Neural cell (in vitro differentiated cells): Measurements from ENCODE around the gene BBS1.

Source experiments
- EP300 ChIP-seq: fragments of 450-650 bp; conservative IDR thresholded peaks from 2 replicates; pipeline ENCODE4 v1.6.1; 2014; ENCODE audit warnings: antibody characterized with exemption, mild to moderate bottlenecking, moderate library complexity; ENCODE audit not compliant: poor library complexity, severe bottlenecking
- EZH2 ChIP-seq: fragments of 200-600, 300-800 bp; shearing (Covaris generic), sonication (generic); IDR thresholded peaks from 2 replicates; pipeline ENCODE4 v1.6.1; 2014; ENCODE audit warnings: antibody characterized with exemption, low read length, borderline replicate concordance, mild to moderate bottlenecking; ENCODE audit not compliant: insufficient read depth, poor library complexity, severe bottlenecking
- MXI1 ChIP-seq: fragments of 450-650 bp; conservative IDR thresholded peaks from 2 replicates; pipeline ENCODE4 v1.6.1; 2014; ENCODE audit warnings: antibody characterized with exemption, mild to moderate bottlenecking; ENCODE audit not compliant: poor library complexity, severe bottlenecking
- POLR2AphosphoS5 ChIP-seq: IDR thresholded peaks from 2 replicates; pipeline ENCODE4 v1.6.1; 2012
- RAD21 ChIP-seq: fragments of 450-650 bp; conservative IDR thresholded peaks from 2 replicates; pipeline ENCODE4 v1.6.1; 2014; ENCODE audit warnings: antibody characterized with exemption, mild to moderate bottlenecking, moderate library complexity
- SMC3 ChIP-seq: fragments of 450-650 bp; conservative IDR thresholded peaks from 2 replicates; pipeline ENCODE4 v1.6.1; 2014; ENCODE audit warnings: antibody characterized with exemption, mild to moderate bottlenecking, moderate library complexity; ENCODE audit not compliant: poor library complexity
- TAF1 ChIP-seq: IDR thresholded peaks from 2 replicates; pipeline ENCODE4 v1.6.1; 2012; ENCODE audit warnings: low read depth
- TF ChIP-seq, protein P1 (sequence below): fragments of 450-650 bp; IDR thresholded peaks from 2 replicates; pipeline ENCODE4 v1.5.1; 2014; ENCODE audit warnings: antibody characterized with exemption, mild to moderate bottlenecking, moderate library complexity; ENCODE audit not compliant: poor library complexity, severe bottlenecking

DNA sequence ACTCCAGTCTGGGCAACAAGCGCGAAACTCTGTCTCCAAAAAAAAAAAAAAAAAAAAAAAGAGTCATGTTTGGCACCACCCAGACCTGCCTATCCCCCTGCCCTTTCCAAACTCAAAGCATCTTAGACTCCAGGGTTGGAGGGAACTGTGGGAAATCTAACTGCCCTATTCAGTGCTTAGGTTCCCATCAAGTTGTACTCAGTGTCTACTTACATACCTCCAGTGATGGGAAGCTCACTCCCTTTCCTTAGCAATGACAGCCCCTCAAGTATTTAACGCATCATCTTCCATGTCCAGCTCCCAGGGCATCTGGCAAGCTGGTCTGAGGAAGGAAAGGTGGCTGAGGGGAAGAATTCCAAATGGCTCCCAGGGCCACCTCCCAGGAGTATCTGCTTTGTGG lies 39.3 kb downstream of the BBS1 start:
- TF ChIP-seq, protein P1, sequence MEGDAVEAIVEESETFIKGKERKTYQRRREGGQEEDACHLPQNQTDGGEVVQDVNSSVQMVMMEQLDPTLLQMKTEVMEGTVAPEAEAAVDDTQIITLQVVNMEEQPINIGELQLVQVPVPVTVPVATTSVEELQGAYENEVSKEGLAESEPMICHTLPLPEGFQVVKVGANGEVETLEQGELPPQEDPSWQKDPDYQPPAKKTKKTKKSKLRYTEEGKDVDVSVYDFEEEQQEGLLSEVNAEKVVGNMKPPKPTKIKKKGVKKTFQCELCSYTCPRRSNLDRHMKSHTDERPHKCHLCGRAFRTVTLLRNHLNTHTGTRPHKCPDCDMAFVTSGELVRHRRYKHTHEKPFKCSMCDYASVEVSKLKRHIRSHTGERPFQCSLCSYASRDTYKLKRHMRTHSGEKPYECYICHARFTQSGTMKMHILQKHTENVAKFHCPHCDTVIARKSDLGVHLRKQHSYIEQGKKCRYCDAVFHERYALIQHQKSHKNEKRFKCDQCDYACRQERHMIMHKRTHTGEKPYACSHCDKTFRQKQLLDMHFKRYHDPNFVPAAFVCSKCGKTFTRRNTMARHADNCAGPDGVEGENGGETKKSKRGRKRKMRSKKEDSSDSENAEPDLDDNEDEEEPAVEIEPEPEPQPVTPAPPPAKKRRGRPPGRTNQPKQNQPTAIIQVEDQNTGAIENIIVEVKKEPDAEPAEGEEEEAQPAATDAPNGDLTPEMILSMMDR, result no peak
- TF ChIP-seq TAF1 (no peak), EZH2 (no peak), SMC3 (no peak), POLR2AphosphoS5 (no peak), EP300 (no peak), MXI1 (no peak), RAD21 (no peak)
